Motor neuron (in vitro differentiated cells): ENCODE results near the gene NT5DC3. TPM values are rescaled to one million over a fixed set of nuclear protein-coding genes. Genes with fewer than 3 reads are reported as not detected.

ENCODE experiments used
- ATAC-seq, 8 experiments: fragments of 200-7000 bp; cut with Tn5 transposase; replicated peaks in 6 of 8; 2 replicates each; pipeline ENCODE4 v1.8.0; 2021; ENCODE audit warnings: mild to moderate bottlenecking in 8 of 8, moderate library complexity in 8 of 8
- H3K27ac ChIP-seq, 2 donors: fragments of 250-450 bp; sonication (Bioruptor Pico); 2 replicates each; pipeline ENCODE4 v1.9.0; 2021; ENCODE audit warnings: antibody characterized with exemption in 2 of 2, mild to moderate bottlenecking in 2 of 2, moderate library complexity in 1 of 2
- H3K4me1 ChIP-seq, 2 donors: fragments of 250-450 bp; sonication (Bioruptor Pico); replicated peaks in 1 of 2; 2 replicates each; pipeline ENCODE4 v1.6.1; 2021; ENCODE audit warnings: antibody characterized with exemption in 2 of 2, mild to moderate bottlenecking in 2 of 2, moderate library complexity in 1 of 2
- H3K4me3 ChIP-seq, 5 donors: fragments of 250-450 bp; sonication (Bioruptor Pico); 2 replicates each; pipeline ENCODE4 v1.9.0; 2021; ENCODE audit warnings: antibody characterized with exemption in 5 of 5, mild to moderate bottlenecking in 5 of 5, moderate library complexity in 4 of 5
- WGBS, 10 experiments: fragments of 450-650 bp; shearing (Covaris generic); methylation state at CpG; one replicate each; pipeline ENCODE4 v1.0.0; 2022; 5-methylcytosine and 5-hydroxymethylcytosine counted together
- in situ Hi-C, 9 experiments: fragments of 400-800 bp; cut with MboI; loops; one replicate each; pipeline ENCODE4 v1.15.0; 2021; ENCODE audit warnings: low sequenced_read_pairs in 9 of 9, low pct_unique_long_range_greater_than_20kb in 2 of 9; ENCODE audit not compliant: unreplicated experiment in 9 of 9
- total RNA-seq, 8 experiments: library from RNA; unstranded; fragments of 300-600 nt; gene quantifications; 2 replicates each; pipeline versions ENCODE4 v1.2.3 to v1.2.4, GENCODE V29; 2022

NT5DC3 gene
- total RNA-seq, 8 experiments from 2014 or later = 1.0 to 7.5 (median 3.3) TPM

GRCh38 chr12:103794309-103795213, 46.5 kb downstream of the NT5DC3 start:
- 19 to 100% (median 49%) methylated on average over 1 to 3 of the region's 4 CpGs; no CpG with 5 or more reads in 4 of the 10 experiments for WGBS, 10 experiments
- Histone ChIP-seq H3K27ac (no peak overlapping the region), H3K4me3 (no peak overlapping the region), H3K4me1 (peaks cover 4 to 6% of the 10 kb centered on the region in 2 donors)
- in situ Hi-C loops = no loop called here
- peak in 4 of 8 experiments; percentile 18 to 69 (median 46) for ATAC-seq

- no peak overlapping the region for H3K27ac ChIP-seq
- no peak for ATAC-seq
- peaks cover 4 to 6% of the 10 kb centered on the region in 2 donors for H3K4me1 ChIP-seq
- 67 to 100% (median 96%) methylated on average over 1 to 8 of the region's 9 CpGs; no CpG with 5 or more reads in 1 of the 10 experiments for WGBS, 10 experiments
- H3K4me3 ChIP-seq = no peak overlapping the region
- in situ Hi-C loops = no loop called here
Measured at GRCh38 chr12:103793512-103794045, 47.5 kb downstream of the NT5DC3 start.

DNA sequence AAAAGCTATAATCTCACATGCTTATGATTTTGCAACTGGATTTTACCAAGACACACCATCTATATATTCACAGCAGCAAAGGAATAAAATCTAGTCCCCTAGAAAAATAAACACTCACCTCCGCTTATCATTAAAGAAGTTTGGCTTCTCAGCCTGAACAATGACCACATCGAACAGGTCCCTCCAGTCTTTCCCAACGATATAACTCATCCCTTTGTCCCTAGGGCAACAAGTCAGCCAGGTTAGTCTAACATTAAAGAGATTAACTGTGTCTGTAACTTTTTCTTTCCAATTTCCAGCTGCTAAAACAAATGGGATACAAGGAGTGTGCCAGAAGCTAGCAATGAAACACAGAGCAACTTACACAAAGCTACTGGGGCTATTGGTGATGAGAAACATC, 48.0 kb downstream of the NT5DC3 start:
- in situ Hi-C loops = no loop called here
- no peak for ATAC-seq
- 50 to 100% (median 90%) methylated on average over 1 to 3 of the region's 3 CpGs; no CpG with 5 or more reads in 4 of the 10 experiments for WGBS, 10 experiments
- H3K4me3 ChIP-seq = no peak overlapping the region
- H3K27ac ChIP-seq = no peak overlapping the region
- peaks cover 4 to 6% of the 10 kb centered on the region in 2 donors for H3K4me1 ChIP-seq

DNA sequence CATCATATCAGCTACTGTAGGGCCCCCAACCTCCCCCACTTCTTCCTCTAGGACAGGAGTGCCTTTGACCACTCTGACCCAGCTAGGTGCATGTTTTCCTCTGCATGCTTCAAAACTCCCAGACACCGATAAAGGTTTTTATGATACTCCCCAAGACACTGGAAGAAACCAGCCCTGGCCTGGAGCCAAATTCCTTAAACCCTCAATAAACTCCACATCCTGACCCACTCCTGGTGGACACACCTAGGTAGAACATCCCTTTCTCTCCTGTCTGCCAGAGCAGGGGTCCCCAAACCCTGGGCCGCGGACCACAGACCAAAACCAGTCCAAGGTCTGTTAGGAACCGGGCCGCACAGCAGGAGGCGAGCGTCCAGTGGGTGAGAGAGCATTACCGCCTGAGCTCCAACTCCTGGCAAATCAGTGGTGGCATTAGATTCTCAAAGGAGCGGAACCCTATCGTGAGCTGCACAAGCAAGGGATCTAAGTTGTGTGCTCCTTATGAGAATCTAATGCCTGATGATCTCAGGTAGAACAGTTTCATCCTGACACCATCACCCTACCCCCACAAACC, 49.6 kb downstream of the NT5DC3 start:
- no peak for ATAC-seq
- no peak overlapping the region for H3K27ac ChIP-seq
- 72 to 100% (median 95%) methylated on average over 1 to 10 of the region's 10 CpGs; no CpG with 5 or more reads in 4 of the 10 experiments for WGBS, 10 experiments
- in situ Hi-C loops = no loop called here
- H3K4me1 ChIP-seq = peaks cover 4 to 6% of the 10 kb centered on the region in 2 donors
- no peak overlapping the region for H3K4me3 ChIP-seq

DNA sequence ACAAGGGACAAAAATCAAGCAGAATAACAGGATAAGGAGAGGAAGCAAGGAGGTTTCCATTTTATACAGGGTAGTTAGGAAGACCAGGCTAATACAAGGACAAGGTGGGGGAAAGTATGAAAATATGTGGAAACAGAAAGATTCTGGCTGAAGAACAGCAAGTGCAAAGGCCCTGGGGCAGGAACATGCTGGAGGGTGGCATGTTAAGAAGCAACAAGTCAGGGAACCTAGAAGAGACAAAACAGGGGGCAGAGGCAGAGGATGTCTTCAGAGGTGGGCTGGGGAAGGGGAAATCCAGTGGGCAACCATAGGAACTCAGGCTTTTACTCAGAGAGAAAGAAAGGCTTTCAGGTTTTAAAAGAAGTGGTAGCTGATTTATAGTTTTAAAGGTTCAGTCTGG, 54.8 kb downstream of the NT5DC3 start:
- H3K4me1 ChIP-seq = no peaks in the 10 kb centered on the region
- H3K27ac ChIP-seq = no peak overlapping the region
- H3K4me3 ChIP-seq = no peak overlapping the region
- in situ Hi-C loops = no loop called here
- no peak for ATAC-seq

DNA sequence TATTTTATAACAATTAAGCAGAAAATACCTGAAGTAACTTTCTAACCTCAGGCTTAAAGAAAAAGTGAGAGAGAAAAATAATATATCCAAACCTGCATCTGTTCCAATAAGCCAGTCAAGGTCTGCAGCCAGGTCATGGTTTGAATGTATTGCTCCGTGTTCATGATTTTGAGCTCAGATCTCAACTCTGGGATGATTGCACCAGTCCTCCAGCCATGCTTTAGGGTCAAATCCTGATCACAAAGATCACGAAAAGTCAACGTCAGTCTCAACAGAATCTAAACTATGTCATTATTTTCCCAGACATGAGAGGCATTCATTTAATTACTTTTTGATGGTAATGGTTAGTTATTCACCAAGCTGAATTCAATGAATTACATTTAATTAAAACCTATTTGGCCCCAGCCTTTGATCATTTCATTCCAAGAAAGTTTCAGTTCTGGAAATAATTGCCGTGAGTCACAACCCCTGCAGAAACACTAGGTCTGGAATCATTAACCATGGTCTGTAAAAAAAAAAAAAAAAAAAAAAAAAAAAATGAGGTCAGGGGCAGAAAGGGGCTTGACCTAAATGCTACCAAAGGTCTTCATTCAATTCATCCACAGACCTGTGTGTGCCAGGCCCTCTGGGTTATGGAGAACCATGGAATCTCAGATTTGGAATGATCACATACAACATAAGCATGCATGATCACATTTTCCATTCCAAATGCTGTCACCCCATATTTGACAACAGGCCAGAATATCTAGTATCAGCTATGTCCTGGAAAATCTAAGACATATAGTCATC, 55.6 kb downstream of the NT5DC3 start:
- H3K4me1 ChIP-seq = no peaks in the 10 kb centered on the region
- H3K4me3 ChIP-seq = no peak overlapping the region
- no peak overlapping the region for H3K27ac ChIP-seq
- ATAC-seq = no peak
- WGBS, 10 experiments = 20 to 90% (median 50%) methylated on average over 1 to 4 of the region's 4 CpGs; no CpG with 5 or more reads in 1 of the 10 experiments
- in situ Hi-C loops = no loop called here

DNA sequence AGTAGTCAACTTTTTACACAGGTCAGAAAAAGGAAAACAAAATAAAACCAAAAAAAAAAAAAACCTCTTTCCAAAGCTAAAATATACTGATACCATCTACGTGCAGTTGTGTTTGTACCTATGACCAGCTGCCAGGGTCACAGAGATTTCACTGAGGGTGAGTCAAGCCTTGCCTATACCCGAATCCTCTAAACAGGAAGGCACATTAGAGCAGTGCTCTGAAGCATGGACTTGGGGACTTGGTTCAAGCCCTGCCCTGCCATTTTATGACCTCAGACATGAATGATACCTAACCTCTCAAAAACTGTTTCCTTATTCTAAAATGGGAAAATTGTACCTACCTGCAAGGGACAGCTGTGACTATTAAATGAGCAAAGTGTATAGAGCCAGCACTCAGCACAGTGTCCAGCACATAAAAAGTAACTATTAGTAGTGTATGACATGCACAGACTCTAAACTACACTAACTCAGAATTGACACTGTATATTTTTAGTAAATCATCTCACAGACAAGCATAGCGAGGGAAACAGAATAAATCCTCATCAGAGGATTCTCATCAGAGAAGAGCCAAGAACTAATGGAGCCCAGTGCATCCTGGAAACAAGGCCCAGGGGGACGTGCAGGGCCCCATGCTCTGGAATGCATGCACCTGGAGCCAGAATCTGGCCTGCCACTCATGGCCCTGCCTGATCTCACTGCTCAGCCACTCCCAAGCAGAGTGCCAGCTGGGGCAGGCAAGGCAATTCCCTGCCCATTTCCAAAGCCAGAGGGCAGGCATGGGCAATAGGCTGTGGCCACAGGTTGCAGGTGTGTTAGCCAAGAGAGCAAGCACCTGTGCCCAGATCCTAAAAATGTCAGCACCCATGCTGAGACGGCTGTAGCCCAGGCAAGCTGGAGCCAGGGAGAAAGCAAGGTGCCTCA, 57.0 kb downstream of the NT5DC3 start:
- in situ Hi-C loops = no loop called here
- WGBS, 10 experiments = 80 to 100% (median 94%) methylated on average over 1 to 4 of the region's 5 CpGs; no CpG with 5 or more reads in 3 of the 10 experiments
- Histone ChIP-seq H3K4me3 (no peak overlapping the region), H3K27ac (no peak overlapping the region), H3K4me1 (no peaks in the 10 kb centered on the region)
- no peak for ATAC-seq

- H3K27ac ChIP-seq = no peak overlapping the region
- in situ Hi-C loops = no loop called here
- no peak for ATAC-seq
- H3K4me1 ChIP-seq = no peaks in the 10 kb centered on the region
- WGBS, 10 experiments = 86 to 100% (median 96%) methylated on average over 1 to 3 of the region's 3 CpGs; no CpG with 5 or more reads in 5 of the 10 experiments
- H3K4me3 ChIP-seq = no peak overlapping the region
Measured at GRCh38 chr12:103782399-103782798, 58.6 kb downstream of the NT5DC3 start.

DNA sequence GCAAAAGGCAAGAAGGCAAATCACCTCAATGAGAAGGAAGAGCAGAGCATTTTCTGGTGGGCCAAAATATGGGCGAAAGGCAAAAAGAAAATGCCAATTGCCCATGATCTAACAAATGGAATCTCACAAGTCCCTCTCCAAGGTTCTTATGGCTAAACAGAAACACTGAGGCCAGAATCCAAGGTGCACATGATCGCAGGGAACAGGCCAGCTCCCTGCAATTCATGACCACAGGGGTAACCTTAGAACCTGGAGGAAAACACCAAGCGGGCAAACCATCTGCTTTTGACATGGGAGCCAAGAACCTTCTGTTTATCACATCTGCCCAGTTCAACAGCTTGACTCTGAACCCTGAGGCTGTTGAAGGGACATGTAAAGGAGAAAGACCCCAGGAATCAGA, 60.0 kb downstream of the NT5DC3 start:
- Histone ChIP-seq H3K4me1 (no peaks in the 10 kb centered on the region), H3K4me3 (no peak overlapping the region), H3K27ac (no peak overlapping the region)
- in situ Hi-C loops = no loop called here
- no peak for ATAC-seq
- 81 to 100% (median 100%) methylated on average over 1 to 3 of the region's 3 CpGs for WGBS, 10 experiments

DNA sequence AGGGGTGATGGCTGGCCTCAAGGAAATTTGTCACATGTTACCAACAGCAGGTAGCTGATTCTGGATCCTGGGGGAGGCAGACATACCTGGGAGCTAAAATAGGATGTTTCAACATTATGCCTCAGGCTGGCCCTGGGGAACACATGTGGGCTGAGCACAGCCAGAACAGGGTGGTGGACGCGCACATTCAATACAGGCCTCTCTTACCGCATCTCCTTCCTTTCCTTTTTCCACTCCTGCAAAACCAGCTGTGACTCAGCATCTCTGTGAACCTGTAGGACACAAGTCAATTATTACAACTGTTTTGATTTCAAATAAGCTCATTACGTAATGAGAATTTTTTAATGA, 61.0 kb downstream of the NT5DC3 start:
- ATAC-seq = peak in 1 of 8 experiments; percentile 25
- 87 to 100% (median 100%) methylated on average over 2 to 4 of the region's 4 CpGs; no CpG with 5 or more reads in 2 of the 10 experiments for WGBS, 10 experiments
- no peaks in the 10 kb centered on the region for H3K4me1 ChIP-seq
- in situ Hi-C loops = no loop called here
- H3K27ac ChIP-seq = no peak overlapping the region
- no peak overlapping the region for H3K4me3 ChIP-seq

GRCh38 chr12:103779410-103780092, 61.5 kb downstream of the NT5DC3 start:
- Histone ChIP-seq H3K4me1 (no peaks in the 10 kb centered on the region), H3K4me3 (no peak overlapping the region), H3K27ac (no peak overlapping the region)
- WGBS, 10 experiments = 60 to 100% (median 93%) methylated on average over 1 to 7 of the region's 7 CpGs; no CpG with 5 or more reads in 2 of the 10 experiments
- ATAC-seq = no peak
- in situ Hi-C loops = no loop called here

DNA sequence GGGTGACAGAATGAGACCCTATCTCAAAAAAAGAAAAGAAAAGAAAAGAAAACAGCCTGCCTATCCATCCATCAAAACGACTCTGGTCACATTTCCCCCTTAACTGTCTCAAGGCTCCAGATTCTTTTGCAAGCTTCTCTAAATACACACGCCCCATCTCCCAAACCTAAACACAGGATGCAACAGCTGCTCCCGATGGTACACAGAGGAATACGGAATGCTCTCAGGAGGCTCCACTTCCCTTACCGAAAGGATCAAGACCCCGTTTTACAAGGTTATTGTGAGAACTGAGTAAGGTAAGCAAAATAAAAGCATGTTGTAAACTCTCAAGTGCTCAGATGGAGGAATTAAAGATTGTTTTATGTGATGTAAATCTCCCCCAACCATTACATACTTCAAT, 62.3 kb downstream of the NT5DC3 start:
- Histone ChIP-seq H3K27ac (no peak overlapping the region), H3K4me1 (no peaks in the 10 kb centered on the region), H3K4me3 (no peak overlapping the region)
- 81 to 100% (median 94%) methylated on average over 2 to 6 of the region's 6 CpGs; no CpG with 5 or more reads in 5 of the 10 experiments for WGBS, 10 experiments
- ATAC-seq = no peak
- in situ Hi-C loops = no loop called here
